HG02885 (cell line): ENCODE results near the gene LGALS7.
"Not testable (repeated sequence)": the region's sequence is repeated elsewhere in the genome, so short reads cannot be mapped to it uniquely, and the experiment has no call there.

Experiments
- ATAC-seq: cut with Tn5 transposase; IDR thresholded peaks from one replicate; pipeline ENCODE4 v1.9.1; 2021; ENCODE audit warnings: mild to moderate bottlenecking; ENCODE audit not compliant: unreplicated experiment, poor library complexity

LGALS7 gene

GRCh38 chr19:38778733-38779132, 5.4 kb upstream of the LGALS7 start:
- ATAC-seq, result no peak

GRCh38 chr19:38774181-38774950, 1.0 kb upstream of the LGALS7 start:
- ATAC-seq, result no peak

- not testable (repeated sequence) for ATAC-seq
Measured at GRCh38 chr19:38771569-38771968, 1.7 kb downstream of the LGALS7 start.

- peak; percentile 66 for ATAC-seq
Measured at GRCh38 chr19:38770949-38771275, 2.4 kb downstream of the LGALS7 start.

GRCh38 chr19:38770228-38770948, 2.9 kb downstream of the LGALS7 start:
- peak; percentile 11 for ATAC-seq

- peak; percentile 67 for ATAC-seq
Measured at GRCh38 chr19:38769635-38770211, 3.6 kb downstream of the LGALS7 start.

GRCh38 chr19:38766276-38767047, 6.9 kb downstream of the LGALS7 start:
- no peak for ATAC-seq

GRCh38 chr19:38765214-38765613, 8.1 kb downstream of the LGALS7 start:
- no peak for ATAC-seq

DNA sequence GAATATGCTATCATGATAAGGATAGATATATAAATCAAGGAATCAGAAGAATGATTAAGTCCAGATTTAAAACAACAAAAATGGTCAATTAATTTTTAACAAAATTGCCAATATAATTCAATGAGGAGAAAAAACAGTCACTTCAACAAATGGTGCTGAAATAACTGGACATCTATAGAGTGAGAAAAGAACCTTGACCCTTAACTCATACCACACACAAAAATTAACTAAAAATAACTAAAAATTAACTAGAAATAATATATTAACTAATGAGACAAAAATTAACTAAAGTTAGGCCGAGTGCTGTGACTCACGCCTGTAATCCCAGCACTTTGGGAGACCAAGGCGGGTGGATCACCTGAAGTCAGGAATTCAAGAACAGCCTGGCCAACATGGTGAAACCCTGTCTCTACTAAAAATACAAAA, 9.5 kb downstream of the LGALS7 start:
- no peak for ATAC-seq

DNA sequence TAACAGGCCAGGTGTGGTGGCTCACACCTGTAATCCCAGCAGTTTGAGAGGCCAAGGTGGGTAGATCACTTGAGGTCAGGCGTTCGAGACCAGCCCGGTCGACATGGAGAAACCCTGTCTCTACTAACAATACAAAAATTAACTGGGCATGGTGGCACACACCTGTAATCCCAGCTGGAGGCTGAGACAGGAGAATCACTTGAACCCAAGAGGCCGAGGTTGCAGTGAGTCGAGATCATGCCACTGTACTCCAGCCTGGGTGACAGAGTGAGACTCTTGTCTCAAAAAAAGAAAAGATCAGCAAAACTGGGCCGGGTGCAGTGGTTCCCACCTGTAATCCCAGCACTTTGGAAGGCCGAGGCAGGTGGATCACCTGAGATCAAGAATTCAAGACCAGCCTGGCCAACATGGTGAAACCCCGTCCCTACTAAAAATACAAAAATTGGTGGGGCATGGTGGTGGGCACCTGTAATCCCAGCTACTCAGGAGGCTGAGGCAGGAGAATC, 11.4 kb downstream of the LGALS7 start:
- not testable (repeated sequence) for ATAC-seq

- not testable (repeated sequence) for ATAC-seq
Measured at GRCh38 chr19:38760805-38761517, 12.4 kb downstream of the LGALS7 start.

DNA sequence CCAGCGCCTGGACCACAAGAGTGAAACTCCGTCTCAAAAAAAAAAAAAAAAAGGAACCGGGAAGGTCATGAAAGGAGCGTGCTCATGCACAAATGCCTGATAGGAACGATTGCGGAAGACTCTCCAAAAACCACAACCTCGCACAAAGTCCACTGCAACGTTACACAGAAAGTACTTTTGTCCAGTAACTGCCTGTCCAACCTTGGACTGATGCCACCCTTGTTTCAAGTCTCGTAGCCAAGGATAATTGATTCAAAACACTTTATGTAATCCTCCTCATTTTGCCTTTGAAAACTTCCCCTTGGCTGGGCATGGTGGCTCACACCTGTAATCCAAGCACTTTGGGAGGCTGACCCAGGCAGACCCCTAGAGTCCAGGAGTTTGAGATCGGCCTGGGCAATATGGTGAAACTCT, 13.7 kb downstream of the LGALS7 start:
- ATAC-seq, result no peak

GRCh38 chr19:38754196-38754595, 19.1 kb downstream of the LGALS7 start:
- not testable (repeated sequence) for ATAC-seq

GRCh38 chr19:38753783-38754182, 19.5 kb downstream of the LGALS7 start:
- ATAC-seq, result not testable (repeated sequence)

DNA sequence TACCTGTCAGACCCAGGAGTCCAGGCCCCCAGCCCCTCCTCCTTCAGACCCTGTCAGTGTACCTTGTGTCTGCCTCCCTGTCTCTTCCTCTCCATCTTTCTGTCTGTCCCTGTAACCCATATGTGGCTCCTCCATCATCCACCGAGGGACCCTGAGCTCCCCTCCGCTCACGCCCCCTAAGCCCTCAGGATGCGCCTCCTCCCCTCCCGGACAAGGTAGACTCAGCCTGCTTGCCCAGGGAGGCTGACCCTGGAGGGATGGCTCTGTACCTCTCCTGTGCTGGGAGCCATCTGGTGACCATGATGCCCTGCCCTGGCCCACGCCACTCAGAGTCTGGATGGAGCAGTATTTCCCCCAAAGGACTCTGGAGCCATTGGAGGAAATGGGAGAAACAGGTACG, 28.0 kb downstream of the LGALS7 start:
- ATAC-seq, result no peak

- no peak for ATAC-seq
Measured at GRCh38 chr19:38744874-38745273, 28.4 kb downstream of the LGALS7 start.

- ATAC-seq, result no peak
Measured at GRCh38 chr19:38744298-38744681, 29.0 kb downstream of the LGALS7 start, which contains the start of gene CAPN12. Gene CAPN12 (minus strand): TSS chr19:38744474. CDS start chr19:38744165, 309 bp downstream.

DNA sequence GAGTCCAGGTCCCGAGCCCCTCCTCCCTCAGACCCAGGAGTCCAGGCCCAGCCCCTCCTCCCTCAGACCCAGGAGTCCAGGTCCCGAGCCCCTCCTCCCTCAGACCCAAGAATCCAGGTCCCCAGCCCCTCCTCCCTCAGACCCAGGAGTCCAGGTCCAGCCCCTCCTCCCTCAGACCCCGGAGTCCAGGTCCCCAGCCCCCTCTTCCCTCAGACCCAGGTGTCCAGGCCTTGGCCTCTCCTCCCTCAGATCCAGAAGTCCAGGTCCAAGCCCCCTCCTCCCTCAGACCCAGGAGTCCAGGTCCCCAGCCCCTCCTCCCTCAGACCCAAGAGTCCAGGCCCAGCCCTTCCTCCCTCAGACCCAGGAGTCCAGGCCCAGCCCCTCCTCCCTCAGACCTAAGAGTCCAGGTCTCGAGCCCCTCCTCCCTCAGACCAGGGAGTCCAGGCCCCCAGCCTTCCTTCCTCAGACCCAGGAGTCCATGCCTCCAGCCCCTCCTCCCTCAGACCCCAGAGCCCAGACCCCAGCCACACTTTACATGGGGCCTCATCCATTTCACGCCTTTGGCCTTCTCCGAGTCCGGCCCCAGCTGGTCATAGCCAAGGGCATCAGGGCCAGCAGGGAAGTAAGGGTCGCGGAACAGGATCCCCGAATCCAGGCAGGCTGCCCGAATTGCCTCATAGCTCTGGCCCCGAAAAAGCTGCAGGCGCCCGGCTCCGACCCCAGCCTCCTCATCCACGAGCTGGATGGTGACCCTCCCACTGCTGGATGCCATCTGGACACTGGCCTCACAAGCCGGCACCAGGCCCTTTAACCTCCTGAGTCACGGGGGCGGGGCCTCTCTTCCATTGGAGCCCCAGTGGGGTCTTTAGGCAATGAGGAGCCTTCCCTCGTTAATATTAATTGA, 29.7 kb downstream of the LGALS7 start:
- no peak for ATAC-seq

- ATAC-seq, result no peak
Measured at GRCh38 chr19:38742906-38743305, 30.4 kb downstream of the LGALS7 start.
